Uterus (tissue), 2 donors: ENCODE data around the gene BICRAL.

Source experiments
- CTCF ChIP-seq, 4 experiments: fragments of 200-600 bp in 2 of 4; fragments of 450-650 bp in 2 of 4; sonication (generic) in 2 of 4; IDR thresholded peaks; one replicate each; pipeline ENCODE4 v1.5.1; 2016 to 2019; ENCODE audit warnings: antibody characterized with exemption in 4 of 4, mild to moderate bottlenecking in 2 of 4, moderate library complexity in 1 of 4
- POLR2A ChIP-seq, 2 donors: fragments of 450-650 bp; IDR thresholded peaks; one replicate each; pipeline ENCODE4 v1.6.1; 2016; ENCODE audit warnings: antibody characterized with exemption in 2 of 2, mild to moderate bottlenecking in 1 of 2, moderate library complexity in 1 of 2

- TF ChIP-seq CTCF (IDR thresholded peaks at IDR 0.05) (no peak), POLR2A (IDR thresholded peaks at IDR 0.05) (no peak)
Measured at GRCh38 chr6:42740725-42741124, 41.1 kb upstream of the BICRAL start.
